Urothelium cell line (cell line): ENCODE data around the gene BEST2.

Experiments used
- DNase-seq: peaks from one replicate; pipeline ENCODE4 v3.0.0; 2011; ENCODE audit warnings: low spot score, mixed read lengths
- FAIRE-seq: peaks from 2 replicates; lab custom pipeline; 2011; peaks lifted over from hg19 to GRCh38; lab: Jason Lieb, UNC

The BEST2 gene

GRCh38 chr19:12727745-12728433 lies 23.7 kb upstream of the BEST2 start:
- no peak for FAIRE-seq

DNA sequence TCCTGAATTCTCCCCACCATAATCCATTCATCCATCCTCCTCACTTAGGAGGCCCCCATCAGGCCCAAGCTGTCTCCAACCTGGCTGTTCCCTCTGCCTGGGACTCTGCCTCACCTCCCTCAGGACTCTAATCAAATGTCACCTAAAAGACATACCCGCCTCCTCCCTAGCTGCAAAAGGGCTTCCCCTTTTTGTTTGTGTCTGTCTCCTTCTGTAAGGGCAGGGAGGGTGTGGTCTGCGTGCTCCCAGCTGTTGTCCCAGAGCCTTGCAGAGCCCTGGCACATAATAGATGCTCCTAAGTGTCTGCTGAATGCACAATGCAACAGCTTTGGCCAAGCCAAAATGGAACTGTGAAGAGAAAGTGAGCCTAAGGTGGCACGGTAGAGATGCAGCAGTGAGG lies 21.5 kb upstream of the BEST2 start:
- DNase-seq (no peak), FAIRE-seq (no peak)

More at GRCh38 chr19:12727745-12728433, 23.7 kb upstream of the BEST2 start:
- DNase-seq, result no peak

DNA sequence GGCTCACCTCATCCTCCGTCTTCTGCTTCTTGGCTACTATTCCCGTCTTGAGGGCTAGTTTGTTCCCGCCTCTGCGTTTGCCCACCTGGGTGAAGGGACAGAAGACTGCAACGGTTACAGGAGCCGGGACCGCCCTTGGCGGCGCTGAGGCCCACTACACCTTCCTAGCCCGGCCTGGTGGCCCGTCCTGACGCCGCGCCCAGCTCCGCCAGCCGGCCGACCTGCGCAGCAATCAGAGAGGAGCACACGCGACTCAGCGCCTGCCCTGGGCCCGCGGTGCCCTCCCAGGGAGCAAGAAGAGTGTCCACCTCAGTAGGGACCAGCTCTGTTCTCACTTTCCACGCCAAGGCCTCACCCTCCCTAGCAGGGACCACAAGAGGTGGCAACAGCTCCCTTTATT lies 20.3 kb upstream of the BEST2 start:
- FAIRE-seq, result no peak
- no peak for DNase-seq

GRCh38 chr19:12733369-12734214 lies 18.0 kb upstream of the BEST2 start:
- DNase-seq (no peak), FAIRE-seq (no peak)

GRCh38 chr19:12736995-12737834 lies 14.4 kb upstream of the BEST2 start, which contains the start of gene GET3:
GET3 (plus strand) TSS chr19:12737497; CDS start chr19:12737506, 9 bp downstream.
- DNase-seq (peak; percentile 90), FAIRE-seq (peak; percentile 42)

DNA sequence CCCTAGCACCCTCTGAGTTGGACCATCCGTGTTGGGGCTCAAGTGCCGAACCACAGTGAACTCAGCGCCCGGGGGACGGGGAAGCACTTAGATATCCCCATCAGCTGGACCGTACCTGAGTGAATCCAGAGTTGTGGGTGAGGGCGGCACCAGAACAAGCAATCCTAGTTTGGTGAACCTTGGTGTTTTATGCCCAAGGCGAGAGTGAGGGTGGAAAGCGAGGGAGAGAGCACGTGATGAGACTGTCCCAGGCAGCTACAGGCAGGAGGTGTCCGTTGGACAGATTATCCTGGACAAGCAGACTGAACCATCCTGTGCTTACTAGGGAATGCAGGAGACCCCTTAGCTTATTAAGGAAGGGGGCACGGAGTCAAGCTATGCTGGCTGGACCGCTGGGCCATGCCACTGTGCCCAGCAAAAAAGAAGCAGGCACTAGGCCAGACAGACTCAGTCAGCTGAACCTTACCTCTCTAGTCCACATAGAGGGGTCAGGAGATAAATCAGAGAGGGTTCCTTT lies 13.7 kb upstream of the BEST2 start:
- FAIRE-seq, result no peak

DNA sequence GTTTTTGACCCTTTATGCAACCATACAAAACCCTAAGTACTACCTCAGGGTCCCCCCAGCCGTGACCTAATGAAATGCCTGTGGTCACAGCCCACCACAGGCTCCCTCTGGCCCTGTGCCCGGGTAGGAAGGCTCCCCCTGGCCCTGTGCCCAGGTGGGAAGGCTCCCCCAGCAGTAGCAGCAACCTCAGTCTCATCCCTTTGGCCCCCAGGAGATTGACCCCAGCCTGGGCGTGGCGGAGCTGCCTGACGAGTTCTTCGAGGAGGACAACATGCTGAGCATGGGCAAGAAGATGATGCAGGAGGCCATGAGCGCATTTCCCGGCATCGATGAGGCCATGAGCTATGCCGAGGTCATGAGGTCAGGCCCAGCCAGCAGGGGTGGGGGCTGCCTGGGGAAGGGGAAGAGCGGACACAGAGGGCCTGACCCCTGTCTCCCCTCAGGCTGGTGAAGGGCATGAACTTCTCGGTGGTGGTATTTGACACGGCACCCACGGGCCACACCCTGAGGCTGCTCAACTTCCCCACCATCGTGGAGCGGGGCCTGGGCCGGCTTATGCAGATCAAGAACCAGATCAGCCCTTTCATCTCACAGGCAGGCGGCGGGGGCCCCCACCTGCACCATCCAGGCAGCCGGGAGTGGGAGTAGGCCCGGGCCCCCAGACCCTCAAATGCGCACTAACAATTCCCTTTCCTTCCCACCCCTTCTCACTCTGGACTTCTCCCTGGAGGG lies 6.3 kb upstream of the BEST2 start:
- no peak for FAIRE-seq

More for the DNA sequence above, 13.7 kb upstream of the BEST2 start:
- no peak for DNase-seq

DNA sequence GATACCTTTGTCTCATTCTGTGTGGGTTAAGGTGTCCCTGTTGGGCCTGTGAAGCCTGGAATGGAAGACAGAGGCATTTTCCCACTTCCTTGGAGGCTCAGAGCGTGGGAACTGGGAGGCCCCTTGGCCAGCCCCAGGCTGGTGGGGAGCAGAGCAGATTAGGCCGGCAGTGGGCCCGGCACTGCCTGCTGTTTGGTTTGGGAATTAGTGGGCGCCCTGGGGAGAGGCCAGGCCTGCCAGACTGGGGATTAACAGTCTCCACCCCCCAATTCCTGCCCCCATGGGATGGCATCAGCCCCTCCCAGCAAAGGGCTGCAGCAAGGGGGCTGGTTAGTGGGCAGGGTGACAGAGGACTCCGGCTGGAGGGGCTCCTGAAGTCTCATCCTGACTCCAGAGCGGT lies 3.1 kb upstream of the BEST2 start:
- DNase-seq (no peak), FAIRE-seq (no peak)

More for the DNA sequence above, 6.3 kb upstream of the BEST2 start:
- no peak for DNase-seq

GRCh38 chr19:12749938-12750521 lies 1.6 kb upstream of the BEST2 start:
- no peak for FAIRE-seq
- DNase-seq, result no peak

DNA sequence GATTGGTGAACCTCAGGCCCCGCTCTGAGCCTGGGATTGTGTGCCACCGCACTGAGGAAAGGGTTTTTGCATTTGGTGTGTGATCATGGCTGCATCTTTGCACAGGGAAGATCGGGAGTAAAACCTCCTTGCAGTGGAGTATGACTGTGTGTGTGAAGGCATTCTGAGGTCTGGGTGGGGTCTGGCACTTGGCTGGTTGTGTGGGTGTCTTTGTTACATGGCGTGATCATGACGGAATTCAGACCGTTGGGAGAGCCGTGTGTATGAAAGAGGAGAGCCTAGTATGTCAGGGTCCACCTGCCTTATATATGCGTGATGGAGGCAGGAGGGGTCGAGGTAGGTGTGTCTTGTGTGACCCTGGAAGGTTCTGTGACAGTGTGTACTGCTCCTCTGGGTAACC lies 740 bp upstream of the BEST2 start:
- no peak for FAIRE-seq

GRCh38 chr19:12752056-12752781 lies 628 bp downstream of the BEST2 start:
- DNase-seq (no peak), FAIRE-seq (no peak)

More for the DNA sequence above, 740 bp upstream of the BEST2 start:
- DNase-seq, result no peak

DNA sequence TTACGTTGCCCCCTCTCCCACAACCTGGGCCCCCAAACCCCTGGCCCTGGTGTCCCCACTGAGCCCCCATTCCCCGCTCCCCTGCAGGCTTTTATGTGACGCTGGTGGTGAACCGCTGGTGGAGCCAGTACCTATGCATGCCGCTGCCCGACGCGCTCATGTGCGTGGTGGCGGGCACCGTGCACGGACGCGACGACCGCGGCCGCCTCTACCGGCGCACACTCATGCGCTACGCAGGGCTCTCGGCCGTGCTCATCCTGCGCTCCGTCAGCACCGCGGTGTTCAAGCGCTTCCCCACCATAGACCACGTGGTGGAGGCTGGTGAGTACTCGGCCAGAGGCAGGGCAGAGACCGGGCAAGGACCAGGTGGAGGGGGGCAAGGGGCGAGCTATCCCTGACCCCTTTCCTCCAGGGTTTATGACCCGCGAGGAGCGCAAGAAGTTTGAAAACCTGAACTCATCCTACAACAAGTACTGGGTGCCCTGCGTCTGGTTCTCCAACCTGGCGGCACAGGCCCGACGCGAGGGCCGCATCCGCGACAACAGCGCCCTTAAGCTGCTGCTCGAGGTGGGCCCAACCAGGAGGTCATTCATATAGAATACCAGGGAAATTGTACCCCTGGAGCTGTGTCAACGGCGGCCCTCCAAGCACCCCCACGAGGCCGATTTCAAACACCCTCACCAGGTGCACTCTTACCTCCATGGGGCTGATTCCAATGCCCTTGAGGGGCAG lies 3.0 kb downstream of the BEST2 start:
- DNase-seq (no peak), FAIRE-seq (no peak)

DNA sequence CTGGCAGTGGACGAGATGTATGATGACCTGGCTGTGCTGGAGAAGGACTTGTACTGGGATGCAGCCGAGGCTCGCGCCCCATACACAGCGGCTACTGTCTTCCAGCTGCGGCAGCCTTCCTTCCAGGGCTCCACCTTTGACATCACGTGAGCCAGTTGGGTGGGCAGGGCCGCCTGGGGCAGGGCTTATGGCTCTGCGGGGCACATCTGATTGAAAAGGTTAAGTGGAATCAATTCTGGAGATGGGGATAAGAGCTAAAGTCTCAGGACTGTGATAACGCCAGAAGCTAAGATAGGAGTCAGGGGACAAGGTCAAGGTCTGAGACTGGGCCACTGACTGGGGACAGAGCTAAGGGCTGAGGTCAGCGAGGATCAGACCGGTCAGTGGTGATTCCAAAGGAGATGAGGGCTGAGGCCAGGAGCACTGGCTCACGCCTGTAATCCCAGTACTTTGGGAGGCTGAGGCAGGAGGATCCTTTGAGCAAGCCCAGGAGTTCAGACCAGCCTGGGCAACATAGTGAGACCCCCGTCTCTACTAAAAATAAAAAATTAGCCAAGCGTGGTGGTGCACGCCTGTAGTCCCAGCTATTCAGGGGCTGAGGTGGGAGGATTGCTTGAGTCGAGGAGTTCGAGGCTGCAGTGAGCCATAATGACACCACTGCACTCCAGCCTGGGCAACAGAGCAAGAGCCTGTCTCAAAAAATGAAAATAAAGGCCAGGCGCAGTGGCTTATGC lies 4.7 kb downstream of the BEST2 start:
- FAIRE-seq (no peak), DNase-seq (no peak)

DNA sequence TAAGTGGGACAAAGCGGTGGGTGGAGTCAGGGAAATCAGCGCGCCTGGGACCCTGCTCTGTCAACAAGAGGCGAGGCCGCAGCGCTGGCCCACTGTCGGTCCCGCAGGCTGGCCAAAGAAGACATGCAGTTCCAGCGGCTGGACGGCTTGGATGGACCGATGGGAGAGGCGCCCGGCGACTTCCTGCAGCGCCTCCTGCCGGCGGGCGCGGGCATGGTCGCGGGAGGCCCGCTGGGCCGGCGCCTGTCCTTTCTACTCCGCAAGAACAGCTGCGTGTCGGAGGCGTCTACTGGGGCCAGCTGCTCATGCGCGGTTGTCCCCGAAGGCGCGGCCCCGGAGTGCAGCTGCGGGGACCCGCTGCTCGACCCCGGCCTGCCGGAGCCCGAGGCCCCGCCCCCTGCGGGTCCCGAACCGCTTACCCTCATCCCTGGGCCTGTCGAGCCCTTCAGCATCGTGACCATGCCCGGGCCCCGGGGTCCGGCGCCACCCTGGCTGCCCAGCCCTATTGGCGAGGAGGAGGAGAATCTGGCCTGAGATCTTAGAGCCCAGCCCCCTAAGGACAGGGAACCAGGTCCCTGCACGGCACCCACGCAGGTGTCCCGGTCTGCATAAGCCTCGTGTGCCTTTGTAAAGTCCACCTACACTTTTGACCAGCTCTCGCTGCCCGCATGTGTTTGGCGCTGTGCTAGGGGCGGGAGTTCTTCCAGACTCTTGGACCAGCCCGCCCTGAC lies 6.1 kb downstream of the BEST2 start:
- DNase-seq, result peak; percentile 58
- no peak for FAIRE-seq

- FAIRE-seq, result no peak
- no peak for DNase-seq
These were observed 8.1 kb downstream of the BEST2 start for GRCh38 chr19:12759686-12760085.

GRCh38 chr19:12763100-12763499 lies 11.5 kb downstream of the BEST2 start:
- DNase-seq, result no peak
- no peak for FAIRE-seq

GRCh38 chr19:12764698-12765097 lies 13.1 kb downstream of the BEST2 start:
- FAIRE-seq (no peak), DNase-seq (no peak)
